GM18868 (cell line): ENCODE results near the gene STOML1.
"Not testable (repeated sequence)": the region's sequence is repeated elsewhere in the genome, so short reads cannot be mapped to it uniquely, and the experiment has no call there.

Experiments
- ATAC-seq: cut with Tn5 transposase; IDR thresholded peaks from one replicate; pipeline ENCODE4 v1.9.1; 2021; ENCODE audit warnings: mild to moderate bottlenecking, moderate library complexity; ENCODE audit not compliant: unreplicated experiment

Gene STOML1

DNA sequence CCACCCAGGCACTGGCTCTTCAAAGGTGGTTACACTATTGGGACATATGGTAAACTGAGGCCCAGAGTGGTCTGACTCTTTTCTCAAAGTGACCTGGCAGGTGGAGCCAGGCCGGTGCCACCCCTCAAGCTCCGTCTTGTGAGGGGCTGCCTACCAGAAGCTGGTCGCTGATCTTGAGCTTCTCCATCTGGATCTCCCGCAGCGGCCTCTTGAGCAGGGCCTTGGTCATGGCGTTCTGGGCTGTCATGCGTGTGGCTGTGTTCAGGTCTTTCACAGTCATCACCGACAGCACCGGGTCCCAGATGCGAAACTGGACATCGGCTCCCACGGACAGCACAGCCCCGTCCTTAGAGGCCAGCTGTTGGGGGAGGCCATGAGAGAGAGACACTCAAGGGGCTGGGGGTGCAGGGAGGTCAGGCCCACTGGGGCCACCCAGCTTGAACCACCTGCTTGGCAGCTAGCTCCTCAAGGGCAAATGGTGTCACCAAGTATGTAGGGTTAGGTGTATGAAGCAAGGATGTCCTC lies 3.6 kb downstream of the STOML1 start:
- no peak for ATAC-seq

DNA sequence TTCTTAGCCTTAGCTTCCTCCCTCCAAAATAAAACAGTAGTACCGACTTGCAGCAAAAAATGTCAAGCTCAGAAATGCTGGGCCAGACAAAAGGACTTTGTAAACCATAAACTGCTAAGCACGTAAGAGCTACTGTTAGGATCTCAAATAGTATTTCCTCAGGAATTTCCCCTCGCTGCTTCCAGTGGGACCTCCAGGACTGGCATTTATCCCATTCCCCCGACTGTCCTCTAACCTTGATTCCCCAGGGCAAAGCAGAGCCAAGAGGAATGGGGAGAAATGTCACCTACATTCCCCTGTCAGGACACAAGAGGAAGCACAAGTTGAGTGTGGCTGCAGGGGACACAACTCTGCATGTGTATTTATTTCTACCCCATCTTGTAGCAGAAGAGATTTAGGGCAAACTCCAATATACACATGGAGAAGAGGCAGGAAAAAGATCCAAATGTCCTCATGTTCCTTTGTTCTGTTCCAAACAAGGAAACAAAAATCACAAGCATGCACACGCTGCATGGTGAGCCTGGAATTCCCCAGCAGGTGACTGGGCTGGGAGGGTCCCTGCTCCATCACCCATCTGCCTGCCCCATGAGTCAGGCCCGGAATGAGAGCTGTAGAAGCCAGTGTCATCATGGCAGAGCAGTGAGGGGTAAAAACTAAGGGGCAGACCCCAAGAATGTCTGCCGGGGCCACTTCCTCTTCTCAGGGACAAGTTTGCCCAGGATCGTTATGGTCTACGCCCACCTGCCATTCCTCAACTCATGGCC lies 4.2 kb downstream of the STOML1 start:
- peak; percentile 42 for ATAC-seq

DNA sequence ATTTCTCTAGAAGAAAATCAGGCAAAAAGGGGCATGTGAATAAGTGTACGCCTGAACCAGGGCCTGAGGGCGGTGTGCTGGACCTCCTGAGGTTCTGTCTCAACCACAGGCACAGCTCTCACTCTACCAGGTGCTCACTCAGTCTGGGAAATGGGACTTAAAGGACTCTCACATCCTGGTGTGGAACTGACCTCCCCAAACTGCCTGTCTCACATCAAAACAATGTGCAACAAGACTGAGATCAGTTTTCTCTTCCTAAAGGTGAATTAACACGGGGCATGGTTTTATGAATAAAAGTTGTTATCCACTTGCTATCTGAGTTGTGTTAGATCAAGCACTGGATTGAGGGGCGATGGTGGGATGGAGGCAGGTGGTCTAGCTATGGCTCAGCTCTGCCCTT lies 4.8 kb downstream of the STOML1 start:
- ATAC-seq: no peak

DNA sequence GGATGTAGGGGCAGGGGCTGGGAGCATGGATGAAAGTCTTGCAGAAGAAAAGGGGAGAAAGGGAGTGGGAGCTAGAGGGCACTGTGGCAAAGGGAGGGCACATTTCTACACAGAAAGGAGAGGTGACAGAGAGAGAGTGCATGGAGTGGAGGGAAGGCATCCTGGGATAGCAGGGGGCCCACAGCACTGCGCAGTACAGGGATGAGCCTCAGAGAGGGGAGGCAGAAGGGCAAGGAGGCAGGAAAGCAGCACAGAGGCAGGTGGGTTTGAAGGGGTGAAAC lies 5.4 kb downstream of the STOML1 start:
- no peak for ATAC-seq

DNA sequence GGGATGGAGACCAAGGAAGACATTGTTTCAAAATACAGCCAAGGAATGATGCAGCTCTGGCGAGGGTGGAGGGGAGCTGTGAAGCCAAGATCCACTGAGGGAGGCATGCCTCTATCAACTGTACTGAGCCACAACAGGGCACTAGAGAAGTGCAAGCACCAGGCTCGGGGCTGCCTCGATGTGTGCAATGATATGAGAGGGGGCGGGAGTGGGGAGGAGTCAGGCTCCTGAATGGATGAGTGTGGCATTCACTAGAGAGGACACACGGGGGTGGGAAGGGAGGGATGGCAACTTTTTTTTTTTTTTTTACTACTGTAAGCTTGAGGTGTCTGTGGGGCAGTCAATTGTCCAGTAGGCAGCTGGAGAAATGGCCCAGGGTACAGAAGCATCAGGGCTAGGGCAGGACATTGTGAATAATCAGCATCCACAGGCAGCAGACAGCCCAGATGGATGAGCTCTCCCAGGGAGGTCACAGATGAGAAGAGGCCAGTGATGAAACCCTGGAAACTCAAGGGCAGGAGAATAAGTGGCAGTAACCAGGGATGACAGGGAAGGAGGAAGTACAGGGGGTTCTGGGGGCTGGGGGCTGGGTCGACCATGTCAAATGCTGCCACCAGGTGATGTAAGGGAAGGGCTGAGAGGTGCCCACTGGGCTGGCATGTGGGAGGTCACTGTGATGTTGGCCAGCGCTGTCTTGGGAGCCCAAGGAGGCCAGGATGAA lies 5.9 kb downstream of the STOML1 start:
- no peak for ATAC-seq

DNA sequence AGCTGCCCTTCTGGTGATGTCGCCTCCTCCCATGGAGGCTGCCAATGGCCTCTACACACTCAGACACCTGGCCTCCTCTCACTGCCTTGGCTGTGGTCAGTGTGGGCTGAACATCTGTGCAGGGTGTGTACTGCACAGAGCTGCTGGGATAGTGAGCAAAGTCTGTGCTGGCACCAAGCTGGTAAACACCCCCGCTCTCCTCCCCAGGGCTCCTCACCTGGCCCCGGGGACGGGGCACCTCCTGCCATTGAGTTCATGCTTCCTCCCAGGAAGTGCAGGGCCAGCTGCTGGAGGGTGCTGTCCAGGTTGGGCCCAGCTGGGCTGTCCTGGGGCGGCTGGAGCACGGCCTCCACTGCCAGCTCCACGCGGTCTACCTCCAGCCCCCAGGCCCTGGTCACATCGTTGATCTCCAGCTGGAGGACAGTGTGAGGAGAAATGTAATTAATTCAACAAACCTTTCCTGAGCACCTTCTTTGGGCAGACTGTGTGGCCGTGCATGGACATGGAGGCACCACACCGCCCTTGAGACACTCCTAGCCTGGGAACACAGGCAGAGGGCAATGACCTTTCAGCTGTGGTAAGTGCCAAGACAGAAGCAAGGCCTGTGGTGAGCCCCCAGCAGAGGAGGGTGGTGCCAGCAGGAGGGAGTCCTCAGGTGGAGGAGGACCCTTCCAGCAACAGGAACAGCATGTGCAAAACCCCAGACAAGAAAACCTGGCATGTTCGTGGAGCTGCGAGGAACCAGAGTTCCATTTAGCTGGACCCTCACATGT lies 6.8 kb downstream of the STOML1 start:
- no peak for ATAC-seq

DNA sequence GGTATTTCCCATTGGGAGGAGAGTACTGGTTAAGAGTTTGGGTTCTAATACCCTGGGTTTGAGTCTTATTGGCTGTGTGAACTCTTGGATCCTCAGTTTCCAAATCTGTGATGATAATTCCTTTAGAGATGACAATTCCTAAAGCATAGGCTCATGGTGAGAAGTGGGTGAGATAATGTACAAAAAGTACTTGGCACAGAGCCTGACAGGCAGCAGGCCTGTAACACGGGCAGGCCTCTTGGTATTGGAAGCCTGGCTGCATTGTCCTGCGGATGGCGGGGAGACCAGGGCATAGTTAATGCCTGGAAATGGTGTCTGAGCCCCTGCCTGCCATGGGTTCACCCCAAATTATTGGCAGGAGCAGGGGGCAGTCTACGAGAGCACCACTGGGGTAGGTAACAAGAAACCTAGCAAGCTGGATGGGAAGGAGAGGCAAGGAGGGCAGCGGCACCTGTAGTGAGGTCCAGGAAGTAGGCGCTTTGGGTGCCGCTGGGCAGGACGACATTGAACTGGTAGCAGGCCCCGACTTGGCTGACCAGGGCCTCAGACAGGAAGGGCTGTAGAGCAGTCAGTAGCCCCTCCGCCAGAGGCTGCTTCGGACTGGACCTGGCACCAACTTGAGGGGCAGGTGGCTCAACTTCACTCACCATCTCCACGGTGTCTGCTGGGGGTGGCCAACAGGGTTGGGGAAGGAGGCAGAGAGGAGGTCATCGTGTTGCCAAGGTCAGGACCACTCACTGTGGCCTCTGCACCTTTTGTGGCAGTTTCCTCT lies 7.7 kb downstream of the STOML1 start:
- no peak for ATAC-seq

DNA sequence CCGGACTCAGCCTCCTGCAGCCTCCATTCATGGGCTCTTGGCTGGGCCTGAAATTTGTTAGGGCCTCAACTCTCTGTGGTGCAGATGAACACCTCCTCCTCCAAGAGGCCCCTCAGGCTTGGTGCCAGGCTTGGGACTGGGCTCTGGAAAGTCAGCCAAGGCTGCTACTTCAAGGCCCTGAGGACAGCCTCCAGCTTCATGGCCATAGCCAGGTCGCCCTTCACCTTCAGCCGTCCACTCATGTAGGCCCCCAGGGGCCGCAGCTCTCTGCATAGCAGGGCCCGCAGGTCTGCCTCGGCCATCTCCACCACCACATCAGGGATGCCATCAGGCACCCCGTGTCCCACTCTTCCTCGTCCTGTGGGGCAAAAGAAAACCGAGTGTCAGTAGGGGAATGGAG lies 8.3 kb downstream of the STOML1 start:
- no peak for ATAC-seq

DNA sequence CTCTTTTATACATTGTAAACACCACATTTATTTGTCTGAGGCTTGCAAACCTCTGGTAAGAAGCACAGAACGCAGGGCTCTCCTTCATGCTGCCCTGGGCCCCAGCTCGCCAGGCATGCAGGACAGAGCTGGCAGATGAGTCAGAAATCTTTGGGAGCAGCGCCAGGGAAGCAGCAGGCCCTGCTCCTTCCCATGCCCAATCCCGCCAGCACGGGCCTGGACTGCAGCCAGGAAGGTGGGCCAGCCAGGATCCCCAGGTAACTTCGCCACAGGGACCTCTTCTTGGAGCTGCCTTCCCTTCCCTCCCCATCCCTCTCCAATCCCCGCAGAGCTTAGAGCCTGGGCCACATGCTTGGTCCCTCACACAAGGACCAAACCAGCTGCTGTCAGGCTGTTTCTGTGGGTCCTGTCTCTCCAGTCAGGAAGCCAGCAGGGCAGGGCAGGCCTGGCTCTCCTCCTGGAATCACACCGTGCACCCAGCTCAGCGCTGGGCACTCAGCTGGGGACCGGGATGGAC lies 8.8 kb downstream of the STOML1 start:
- no peak for ATAC-seq

DNA sequence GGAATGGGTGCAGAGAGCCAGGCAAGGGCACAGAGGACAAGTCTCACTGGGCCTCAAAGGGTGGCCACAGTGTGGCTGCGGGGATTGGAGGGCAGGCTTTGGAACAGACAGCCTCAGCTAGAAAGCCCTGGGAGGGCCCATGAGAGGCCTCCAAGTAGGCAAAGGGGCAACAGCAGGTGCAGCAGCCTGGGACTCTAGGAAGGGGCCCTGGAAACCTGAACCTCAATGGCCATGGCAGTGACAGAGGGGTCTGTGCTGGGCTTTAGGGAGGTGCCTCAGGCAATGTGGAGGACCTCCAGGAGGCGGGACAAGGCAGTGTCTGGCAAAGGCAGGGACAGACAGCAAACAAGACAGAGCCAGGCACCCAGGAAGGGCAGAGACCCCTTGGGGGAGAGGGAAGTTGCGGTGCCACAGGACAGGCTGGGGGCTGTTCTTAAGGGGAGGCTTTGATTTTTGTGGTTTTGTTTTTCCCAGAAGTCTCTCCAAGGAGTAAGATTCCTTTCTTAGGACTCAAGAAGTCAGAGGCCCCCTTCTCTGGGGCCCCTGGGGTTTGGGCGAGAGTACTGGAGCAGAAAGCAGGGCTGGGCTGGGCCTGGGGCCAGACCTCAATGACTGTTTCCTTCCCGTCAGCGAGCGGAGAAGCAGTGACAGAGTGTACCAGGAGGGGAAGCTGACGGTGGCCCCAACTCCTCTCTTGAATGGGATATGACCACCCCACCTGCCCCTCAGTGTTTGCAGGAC lies 9.7 kb downstream of the STOML1 start:
- no peak for ATAC-seq

DNA sequence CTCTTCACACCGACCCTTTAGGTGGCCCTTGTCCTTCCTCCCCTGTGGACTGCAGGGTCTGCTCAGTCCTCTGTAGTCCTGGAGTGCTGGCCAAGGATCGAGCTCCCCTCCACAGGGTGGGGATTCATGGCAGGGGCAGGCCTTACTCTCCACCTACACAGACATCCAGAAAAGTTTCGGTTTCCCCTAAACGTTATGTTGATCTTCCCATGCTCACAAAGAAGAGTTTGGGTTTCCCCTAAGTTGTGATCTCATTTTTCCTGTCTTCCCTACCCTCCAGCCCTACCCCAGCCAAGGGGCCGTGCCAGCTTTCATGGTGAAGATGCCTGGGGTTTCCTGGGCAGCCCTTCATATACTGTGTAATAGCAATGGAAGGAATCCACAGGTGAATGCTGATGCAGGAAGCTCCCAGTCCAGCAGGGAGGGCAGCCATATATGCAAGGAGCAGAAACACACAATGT lies 10.3 kb downstream of the STOML1 start:
- ATAC-seq: no peak

DNA sequence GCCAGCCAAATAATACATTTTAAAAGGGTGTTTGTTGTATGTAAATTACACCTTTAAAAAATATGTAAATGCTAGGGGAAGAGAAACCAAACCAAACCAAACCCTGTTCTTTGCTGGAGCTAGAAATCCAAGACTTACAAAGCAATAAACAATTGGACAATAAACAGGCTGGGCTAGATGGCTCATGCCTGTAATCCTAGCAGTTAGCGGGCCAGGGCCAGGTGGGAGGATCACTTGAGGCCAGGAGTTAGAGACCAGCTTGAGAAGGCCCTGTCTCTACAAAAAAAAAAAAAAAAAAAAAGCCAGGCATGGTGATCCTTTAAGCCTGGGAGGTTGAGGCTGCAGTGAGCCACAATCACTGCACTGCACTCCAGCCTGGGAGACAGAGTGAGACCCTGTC lies 12.5 kb downstream of the STOML1 start:
- ATAC-seq: no peak

DNA sequence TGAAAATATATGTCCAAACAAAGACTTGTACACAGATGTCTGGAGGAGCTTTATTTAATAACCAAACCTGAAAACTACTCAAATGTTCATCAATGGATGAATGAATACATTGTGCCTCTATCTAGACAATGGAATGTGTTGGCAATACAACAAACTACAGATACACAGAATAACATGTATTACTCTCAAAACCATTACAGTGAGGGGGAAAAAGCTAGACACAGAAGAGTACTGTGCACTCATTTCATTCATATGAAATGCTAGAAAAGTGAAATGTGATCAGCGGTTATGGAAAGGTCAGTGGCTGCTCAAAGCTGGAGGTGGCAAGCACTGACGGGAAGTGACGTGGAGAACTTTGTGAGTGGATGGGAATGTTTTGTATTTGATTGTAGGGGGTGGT lies 13.2 kb downstream of the STOML1 start:
- no peak for ATAC-seq

DNA sequence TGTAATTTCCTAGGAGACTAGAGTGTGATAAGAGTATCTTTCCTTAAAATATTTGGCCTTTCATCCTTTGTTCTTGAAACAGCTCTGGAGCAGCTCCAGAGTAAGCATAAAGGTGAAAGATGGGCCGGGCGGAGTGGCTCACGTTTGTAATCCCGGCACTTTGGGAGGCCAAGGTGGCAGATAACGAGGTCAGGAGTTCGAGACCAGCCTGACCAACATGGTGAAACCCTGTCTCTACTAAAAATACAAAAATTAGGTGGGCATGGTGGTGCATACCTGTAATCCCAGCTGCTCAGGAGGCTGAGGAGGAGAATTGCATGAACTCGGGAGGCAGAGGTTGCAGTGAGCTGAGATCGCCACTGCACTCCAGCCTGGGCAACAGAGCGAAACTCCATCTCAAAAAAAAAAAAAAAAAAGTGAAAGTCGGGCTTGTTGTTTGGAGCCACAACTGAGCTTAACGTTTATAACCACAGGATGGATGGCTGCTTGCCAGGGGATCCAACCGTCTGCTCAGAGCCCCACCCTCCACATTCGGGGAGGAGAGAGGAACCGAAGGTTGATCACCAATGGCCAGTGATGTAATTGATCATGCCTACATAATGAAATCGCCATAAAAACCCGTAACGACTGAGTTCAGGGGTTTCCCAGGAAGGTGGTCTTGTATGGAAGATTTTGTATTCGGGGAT lies 16.5 kb downstream of the STOML1 start:
- not testable (repeated sequence) for ATAC-seq

DNA sequence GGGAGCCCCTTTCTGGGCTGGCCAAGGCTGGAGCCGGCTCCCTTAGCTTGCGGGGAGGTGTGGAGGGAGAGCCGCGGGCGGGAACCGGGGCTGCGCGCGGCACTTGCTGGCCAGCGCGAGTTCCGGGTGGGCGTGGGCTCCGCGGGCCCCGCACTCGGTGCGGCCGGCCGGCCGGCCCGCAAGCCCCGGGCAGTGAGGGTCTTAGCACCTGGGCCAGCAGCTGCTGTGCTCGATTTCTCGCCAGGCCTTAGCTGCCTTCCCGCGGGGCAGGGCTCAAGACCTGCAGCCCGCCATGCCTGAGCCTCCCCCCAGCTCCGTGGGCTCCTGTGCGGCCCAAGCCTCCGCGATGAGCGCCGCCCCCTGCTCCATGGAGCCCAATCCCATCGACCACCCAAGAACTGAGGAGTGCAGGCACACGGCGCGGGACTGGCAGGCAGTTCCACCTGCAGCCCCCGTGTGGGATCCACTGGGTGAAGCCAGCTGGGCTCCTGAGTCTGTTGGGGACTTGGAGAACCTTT lies 18.4 kb downstream of the STOML1 start:
- ATAC-seq: not testable (repeated sequence)

DNA sequence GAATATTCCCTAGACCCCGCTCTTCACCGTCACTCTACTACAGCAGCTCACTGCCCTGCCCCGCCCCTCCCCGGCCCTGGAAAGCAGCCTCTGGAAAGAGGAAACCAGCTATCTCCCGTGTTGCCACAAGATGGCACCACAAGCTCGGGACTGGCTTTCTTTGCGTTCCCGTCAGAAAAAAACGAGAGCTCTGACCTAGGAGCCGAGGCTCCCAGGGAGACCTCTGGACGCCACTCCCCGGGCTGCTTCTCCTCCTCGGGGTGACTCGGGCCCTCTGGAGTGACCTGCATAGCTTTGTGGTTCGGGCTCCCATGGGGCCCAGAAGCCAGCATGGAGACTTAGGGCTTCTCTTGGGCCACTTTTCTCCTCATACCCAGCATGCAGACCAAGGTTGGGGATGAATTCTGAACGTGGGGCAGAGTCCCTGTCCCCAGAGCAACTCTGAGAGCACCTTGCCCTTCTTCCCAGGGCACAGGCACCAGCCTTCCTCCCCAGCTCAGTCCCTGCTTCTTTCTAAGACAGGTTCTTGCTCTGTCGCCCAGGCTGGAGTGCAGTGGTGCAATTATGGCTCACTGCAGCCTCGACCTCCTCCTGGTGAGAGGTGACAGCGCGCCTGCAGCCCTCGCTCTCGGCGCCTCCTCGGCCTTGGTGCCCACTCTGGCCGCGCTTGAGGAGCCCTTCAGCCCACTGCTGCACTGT lies 19.0 kb downstream of the STOML1 start:
- ATAC-seq: no peak

DNA sequence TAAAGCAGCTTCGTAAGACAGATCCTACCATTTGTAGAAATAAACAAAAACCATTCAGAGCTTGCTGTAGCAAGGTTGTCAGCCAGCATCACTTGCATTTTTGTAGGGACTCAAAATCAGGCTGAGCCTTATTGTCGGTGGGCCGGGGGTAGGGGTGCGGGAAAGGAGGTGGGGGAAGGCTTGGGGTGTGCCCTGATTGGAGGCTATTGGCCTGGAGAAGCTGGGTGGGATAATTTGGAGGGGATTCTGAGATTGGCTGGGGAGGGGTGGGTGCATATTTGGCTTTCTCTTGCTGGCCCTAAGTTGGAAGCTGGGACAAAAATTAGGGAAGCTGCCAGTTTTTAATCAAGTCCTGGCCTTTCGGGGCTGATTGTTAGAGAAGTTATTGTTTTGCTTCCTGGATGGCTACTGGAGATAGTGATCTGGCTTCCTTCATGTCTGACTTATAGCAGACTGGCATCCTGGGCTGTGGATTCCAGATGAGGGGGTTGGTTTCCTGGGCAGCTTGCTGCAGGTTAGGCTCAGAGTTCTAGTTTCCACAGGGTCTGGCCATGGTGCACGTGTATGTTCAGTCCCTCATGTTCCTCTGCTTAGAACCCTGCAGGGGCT lies 22.8 kb downstream of the STOML1 start:
- no peak for ATAC-seq

DNA sequence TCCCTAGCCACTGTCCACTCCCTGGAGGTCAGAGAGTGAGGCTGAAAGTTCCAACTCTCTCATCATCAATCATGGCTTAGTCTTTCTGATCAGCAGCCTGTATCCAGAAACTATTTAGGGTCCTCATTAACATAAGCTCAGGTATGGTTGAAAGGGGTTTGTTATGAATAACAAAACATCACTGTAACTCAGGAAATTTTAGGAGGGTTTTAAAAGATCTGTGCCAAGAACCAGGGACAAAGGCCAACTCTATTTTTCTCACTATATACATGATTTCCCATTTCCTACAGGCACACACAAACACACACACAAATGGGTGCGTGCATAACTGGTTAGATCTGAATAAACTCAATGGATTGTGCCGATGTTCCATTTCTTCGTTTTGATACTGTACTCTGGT lies 23.6 kb downstream of the STOML1 start:
- no peak for ATAC-seq
